Lung (tissue), 12 donors: ENCODE data around the gene FBXO10. TPM values are rescaled to one million over a fixed set of nuclear protein-coding genes. Genes with fewer than 3 reads are reported as not detected.

Experiments used
- ATAC-seq: fragments of 200-7000 bp; cut with Tn5 transposase; one replicate; pipeline ENCODE4 v1.9.1; 2020; ENCODE audit warnings: moderate number of reproducible peaks; ENCODE audit not compliant: insufficient read depth, low FRiP score
- DNase-seq, 3 donors: peaks; one replicate each; pipeline ENCODE4 v3.0.0-alpha.2; 2013 to 2017
- H3K27ac ChIP-seq, 2 donors: one replicate each; pipeline ENCODE4 v1.5.1; 2013; ENCODE audit warnings: mild to moderate bottlenecking in 2 of 2, moderate library complexity in 2 of 2, control low read depth in 1 of 2, inconsistent platforms in 1 of 2, low read depth in 1 of 2, low read length in 1 of 2
- H3K27me3 ChIP-seq, 3 donors: one replicate each; pipeline ENCODE4 v1.5.1; 2013; ENCODE audit warnings: low read length in 2 of 3; ENCODE audit not compliant: control insufficient read depth in 3 of 3, insufficient read depth in 3 of 3
- H3K36me3 ChIP-seq, 4 donors: one replicate each; pipeline ENCODE4 v1.5.1; 2013; ENCODE audit warnings: low read length in 4 of 4, mild to moderate bottlenecking in 1 of 4, moderate library complexity in 1 of 4; ENCODE audit not compliant: control insufficient read depth in 4 of 4, insufficient read depth in 4 of 4
- H3K4me1 ChIP-seq, 5 donors: one replicate each; pipeline ENCODE4 v1.5.1; 2013; ENCODE audit warnings: low read length in 5 of 5, mild to moderate bottlenecking in 2 of 5, moderate library complexity in 1 of 5; ENCODE audit not compliant: control insufficient read depth in 5 of 5, insufficient read depth in 5 of 5
- H3K4me3 ChIP-seq: one replicate; pipeline ENCODE4 v1.5.1; 2013; ENCODE audit warnings: mild to moderate bottlenecking, control low read depth, moderate library complexity
- H3K9ac ChIP-seq, 2 donors: one replicate each; pipeline ENCODE4 v1.5.1; 2013; ENCODE audit warnings: low read length in 2 of 2, control low read depth in 1 of 2; ENCODE audit not compliant: insufficient read depth in 1 of 2
- H3K9me3 ChIP-seq, 4 donors: one replicate each; pipeline ENCODE4 v1.5.1; 2013; ENCODE audit warnings: low read length in 3 of 4, mild to moderate bottlenecking in 1 of 4, moderate library complexity in 1 of 4; ENCODE audit not compliant: control insufficient read depth in 4 of 4, insufficient read depth in 3 of 4
- CTCF ChIP-seq: IDR thresholded peaks from 2 replicates; pipeline ENCODE4 v1.5.1; 2012; ENCODE audit warnings: mild to moderate bottlenecking; ENCODE audit errors: control extremely low read depth, extremely low read depth
- WGBS, 2 donors: extraction: QIAGEN DNeasy Blood & Tissue Kit; methylation state at CpG; one replicate each; pipeline ENCODE4 v1.1.7; 2013; 5-methylcytosine and 5-hydroxymethylcytosine counted together
- polyA plus RNA-seq, 2 donors: library from polyadenylated mRNA; stranded (reverse); fragments of 200-250 nt; gene quantifications; one replicate each; pipeline ENCODE4 v1.2.1, GENCODE V29; 2013
- total RNA-seq, 2 donors: library from RNA; depleted of rRNA in 1 of 2; stranded (reverse); fragments of >200 nt in 1 of 2; gene quantifications; one replicate each; pipeline ENCODE4 v1.2.1, GENCODE V29; 2014 to 2021
- donor health status: control.
- donor health status: control.
- donor health status: Bipolar disorder and iron deficiency.
- donor health status: healthy.
- donor health status: DM: yes; HTN: yes; CAD: no.

The FBXO10 gene
- total and polyA plus RNA-seq, 4 donors: 2.6 to 6.3 (median 4.0) TPM

GRCh38 chr9:37583522-37584121 is 7.4 kb upstream of the FBXO10 start:
- Histone ChIP-seq H3K27me3 (no peaks in the 10 kb centered on the region), H3K36me3 (peaks cover 11 to 37% (median 22%) of the 10 kb centered on the region in 4 donors), H3K4me1 (no peaks in the 10 kb centered on the region), H3K9ac (no peak overlapping the region), H3K4me3 (no peak overlapping the region), H3K9me3 (no peaks in the 10 kb centered on the region), H3K27ac (no peak overlapping the region)
- ATAC-seq (no peak), DNase-seq (no peak)
- WGBS, 2 donors: 92 to 95% methylated on average over 3 of the region's 3 CpGs
- no peak for TF ChIP-seq CTCF

GRCh38 chr9:37582548-37583157 is 6.5 kb upstream of the FBXO10 start:
- peak; percentile 37 for TF ChIP-seq CTCF
- Histone ChIP-seq H3K4me3 (no peak overlapping the region), H3K9me3 (no peaks in the 10 kb centered on the region), H3K27ac (no peak overlapping the region), H3K4me1 (no peaks in the 10 kb centered on the region), H3K27me3 (no peaks in the 10 kb centered on the region), H3K36me3 (peaks cover 11 to 33% (median 19%) of the 10 kb centered on the region in 4 donors), H3K9ac (no peak overlapping the region)
- 80 to 82% methylated on average over 6 of the region's 6 CpGs for WGBS, 2 donors
- no peak for ATAC-seq
- DNase-seq: peak in 2 of 3 donors; percentile 65 to 76

GRCh38 chr9:37575511-37575914 is 667 bp downstream of the FBXO10 start:
- DNase-seq (peak in 2 of 3 donors; percentile 18 to 39), ATAC-seq (no peak)
- 11 to 18% methylated on average over 5 of the region's 5 CpGs for WGBS, 2 donors
- Histone ChIP-seq H3K9ac (peak overlapping the region; percentile 64 to 65), H3K9me3 (no peaks in the 10 kb centered on the region), H3K27ac (peak overlapping the region in 1 of 2 donors; percentile 85), H3K27me3 (no peaks in the 10 kb centered on the region), H3K4me3 (peak overlapping the region; percentile 81), H3K36me3 (peaks cover 0 to 1% (median under 1%) of the 10 kb centered on the region in 4 donors), H3K4me1 (peaks cover 0 to 18% (median 7%) of the 10 kb centered on the region in 5 donors)
- TF ChIP-seq CTCF: no peak
